ENCODE measurements around the gene RSPH1. TPM values are rescaled to one million over a fixed set of nuclear protein-coding genes. Genes with fewer than 3 reads are reported as not detected.

Gene RSPH1
- total and polyA plus RNA-seq, 2 of the 8 experiments (the other 6 are each of a cell fraction or from before 2014, with no cell fraction given) = 0.24 TPM; not detected in 1

DNA sequence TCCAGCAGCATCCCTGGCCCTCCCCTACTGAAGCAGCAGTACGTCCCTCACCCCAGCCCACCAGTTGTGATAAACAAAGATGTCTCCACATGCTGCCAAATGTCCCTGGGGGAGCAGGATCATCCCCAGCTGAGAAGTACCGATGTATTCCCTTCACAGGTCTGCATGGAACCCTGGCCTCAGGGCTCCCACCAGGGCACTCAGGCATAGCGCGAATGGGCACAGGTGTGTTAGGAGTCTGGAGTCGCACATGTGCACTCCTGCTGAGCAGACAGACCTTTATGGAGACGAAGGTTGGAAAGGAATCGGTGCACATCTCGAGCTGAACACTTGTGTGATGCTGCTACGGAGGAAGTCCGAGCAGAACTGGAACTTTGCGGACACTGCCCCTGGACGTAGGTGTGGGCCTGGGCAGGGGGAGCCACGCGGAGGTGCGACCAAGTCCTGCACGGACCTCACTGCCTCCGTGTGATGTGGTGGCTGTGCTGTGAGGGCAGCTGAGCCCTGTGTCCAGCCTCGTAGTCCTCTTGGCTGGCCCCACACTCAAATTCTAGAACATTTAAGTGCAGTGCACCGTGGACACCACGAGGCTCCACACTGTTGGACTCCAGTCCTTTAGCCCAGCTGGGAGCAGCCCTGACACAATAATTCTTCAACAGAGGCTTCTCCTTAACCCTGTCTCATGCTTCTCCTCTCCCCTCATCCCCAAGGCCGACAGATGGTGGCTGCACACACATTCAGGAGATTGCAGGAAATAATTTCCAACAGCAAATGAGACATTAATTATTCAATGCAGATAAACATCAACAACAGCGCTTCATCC is 43.4 kb downstream of the RSPH1 start (continued):
- TF ChIP-seq, protein P1, sequence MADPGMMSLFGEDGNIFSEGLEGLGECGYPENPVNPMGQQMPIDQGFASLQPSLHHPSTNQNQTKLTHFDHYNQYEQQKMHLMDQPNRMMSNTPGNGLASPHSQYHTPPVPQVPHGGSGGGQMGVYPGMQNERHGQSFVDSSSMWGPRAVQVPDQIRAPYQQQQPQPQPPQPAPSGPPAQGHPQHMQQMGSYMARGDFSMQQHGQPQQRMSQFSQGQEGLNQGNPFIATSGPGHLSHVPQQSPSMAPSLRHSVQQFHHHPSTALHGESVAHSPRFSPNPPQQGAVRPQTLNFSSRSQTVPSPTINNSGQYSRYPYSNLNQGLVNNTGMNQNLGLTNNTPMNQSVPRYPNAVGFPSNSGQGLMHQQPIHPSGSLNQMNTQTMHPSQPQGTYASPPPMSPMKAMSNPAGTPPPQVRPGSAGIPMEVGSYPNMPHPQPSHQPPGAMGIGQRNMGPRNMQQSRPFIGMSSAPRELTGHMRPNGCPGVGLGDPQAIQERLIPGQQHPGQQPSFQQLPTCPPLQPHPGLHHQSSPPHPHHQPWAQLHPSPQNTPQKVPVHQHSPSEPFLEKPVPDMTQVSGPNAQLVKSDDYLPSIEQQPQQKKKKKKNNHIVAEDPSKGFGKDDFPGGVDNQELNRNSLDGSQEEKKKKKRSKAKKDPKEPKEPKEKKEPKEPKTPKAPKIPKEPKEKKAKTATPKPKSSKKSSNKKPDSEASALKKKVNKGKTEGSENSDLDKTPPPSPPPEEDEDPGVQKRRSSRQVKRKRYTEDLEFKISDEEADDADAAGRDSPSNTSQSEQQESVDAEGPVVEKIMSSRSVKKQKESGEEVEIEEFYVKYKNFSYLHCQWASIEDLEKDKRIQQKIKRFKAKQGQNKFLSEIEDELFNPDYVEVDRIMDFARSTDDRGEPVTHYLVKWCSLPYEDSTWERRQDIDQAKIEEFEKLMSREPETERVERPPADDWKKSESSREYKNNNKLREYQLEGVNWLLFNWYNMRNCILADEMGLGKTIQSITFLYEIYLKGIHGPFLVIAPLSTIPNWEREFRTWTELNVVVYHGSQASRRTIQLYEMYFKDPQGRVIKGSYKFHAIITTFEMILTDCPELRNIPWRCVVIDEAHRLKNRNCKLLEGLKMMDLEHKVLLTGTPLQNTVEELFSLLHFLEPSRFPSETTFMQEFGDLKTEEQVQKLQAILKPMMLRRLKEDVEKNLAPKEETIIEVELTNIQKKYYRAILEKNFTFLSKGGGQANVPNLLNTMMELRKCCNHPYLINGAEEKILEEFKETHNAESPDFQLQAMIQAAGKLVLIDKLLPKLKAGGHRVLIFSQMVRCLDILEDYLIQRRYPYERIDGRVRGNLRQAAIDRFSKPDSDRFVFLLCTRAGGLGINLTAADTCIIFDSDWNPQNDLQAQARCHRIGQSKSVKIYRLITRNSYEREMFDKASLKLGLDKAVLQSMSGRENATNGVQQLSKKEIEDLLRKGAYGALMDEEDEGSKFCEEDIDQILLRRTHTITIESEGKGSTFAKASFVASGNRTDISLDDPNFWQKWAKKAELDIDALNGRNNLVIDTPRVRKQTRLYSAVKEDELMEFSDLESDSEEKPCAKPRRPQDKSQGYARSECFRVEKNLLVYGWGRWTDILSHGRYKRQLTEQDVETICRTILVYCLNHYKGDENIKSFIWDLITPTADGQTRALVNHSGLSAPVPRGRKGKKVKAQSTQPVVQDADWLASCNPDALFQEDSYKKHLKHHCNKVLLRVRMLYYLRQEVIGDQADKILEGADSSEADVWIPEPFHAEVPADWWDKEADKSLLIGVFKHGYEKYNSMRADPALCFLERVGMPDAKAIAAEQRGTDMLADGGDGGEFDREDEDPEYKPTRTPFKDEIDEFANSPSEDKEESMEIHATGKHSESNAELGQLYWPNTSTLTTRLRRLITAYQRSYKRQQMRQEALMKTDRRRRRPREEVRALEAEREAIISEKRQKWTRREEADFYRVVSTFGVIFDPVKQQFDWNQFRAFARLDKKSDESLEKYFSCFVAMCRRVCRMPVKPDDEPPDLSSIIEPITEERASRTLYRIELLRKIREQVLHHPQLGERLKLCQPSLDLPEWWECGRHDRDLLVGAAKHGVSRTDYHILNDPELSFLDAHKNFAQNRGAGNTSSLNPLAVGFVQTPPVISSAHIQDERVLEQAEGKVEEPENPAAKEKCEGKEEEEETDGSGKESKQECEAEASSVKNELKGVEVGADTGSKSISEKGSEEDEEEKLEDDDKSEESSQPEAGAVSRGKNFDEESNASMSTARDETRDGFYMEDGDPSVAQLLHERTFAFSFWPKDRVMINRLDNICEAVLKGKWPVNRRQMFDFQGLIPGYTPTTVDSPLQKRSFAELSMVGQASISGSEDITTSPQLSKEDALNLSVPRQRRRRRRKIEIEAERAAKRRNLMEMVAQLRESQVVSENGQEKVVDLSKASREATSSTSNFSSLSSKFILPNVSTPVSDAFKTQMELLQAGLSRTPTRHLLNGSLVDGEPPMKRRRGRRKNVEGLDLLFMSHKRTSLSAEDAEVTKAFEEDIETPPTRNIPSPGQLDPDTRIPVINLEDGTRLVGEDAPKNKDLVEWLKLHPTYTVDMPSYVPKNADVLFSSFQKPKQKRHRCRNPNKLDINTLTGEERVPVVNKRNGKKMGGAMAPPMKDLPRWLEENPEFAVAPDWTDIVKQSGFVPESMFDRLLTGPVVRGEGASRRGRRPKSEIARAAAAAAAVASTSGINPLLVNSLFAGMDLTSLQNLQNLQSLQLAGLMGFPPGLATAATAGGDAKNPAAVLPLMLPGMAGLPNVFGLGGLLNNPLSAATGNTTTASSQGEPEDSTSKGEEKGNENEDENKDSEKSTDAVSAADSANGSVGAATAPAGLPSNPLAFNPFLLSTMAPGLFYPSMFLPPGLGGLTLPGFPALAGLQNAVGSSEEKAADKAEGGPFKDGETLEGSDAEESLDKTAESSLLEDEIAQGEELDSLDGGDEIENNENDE (IDR thresholded peaks at IDR 0.05; ENCODE audit: insufficient replicate concordance, low read length) = no peak
- TF ChIP-seq SP1 (IDR thresholded peaks at IDR 0.05; ENCODE audit: low read depth, low read length) (no peak), FOSL1 (IDR thresholded peaks at IDR 0.05; ENCODE audit: insufficient read depth, low read depth, low read length) (no peak), BCL11A (IDR thresholded peaks at IDR 0.05; ENCODE audit: low read depth in 2 of 2, low read length in 2 of 2) (no peak), RFX5 (IDR thresholded peaks at IDR 0.05; ENCODE audit: borderline replicate concordance, low read depth, low read length) (no peak)
- TF ChIP-seq, protein P2, sequence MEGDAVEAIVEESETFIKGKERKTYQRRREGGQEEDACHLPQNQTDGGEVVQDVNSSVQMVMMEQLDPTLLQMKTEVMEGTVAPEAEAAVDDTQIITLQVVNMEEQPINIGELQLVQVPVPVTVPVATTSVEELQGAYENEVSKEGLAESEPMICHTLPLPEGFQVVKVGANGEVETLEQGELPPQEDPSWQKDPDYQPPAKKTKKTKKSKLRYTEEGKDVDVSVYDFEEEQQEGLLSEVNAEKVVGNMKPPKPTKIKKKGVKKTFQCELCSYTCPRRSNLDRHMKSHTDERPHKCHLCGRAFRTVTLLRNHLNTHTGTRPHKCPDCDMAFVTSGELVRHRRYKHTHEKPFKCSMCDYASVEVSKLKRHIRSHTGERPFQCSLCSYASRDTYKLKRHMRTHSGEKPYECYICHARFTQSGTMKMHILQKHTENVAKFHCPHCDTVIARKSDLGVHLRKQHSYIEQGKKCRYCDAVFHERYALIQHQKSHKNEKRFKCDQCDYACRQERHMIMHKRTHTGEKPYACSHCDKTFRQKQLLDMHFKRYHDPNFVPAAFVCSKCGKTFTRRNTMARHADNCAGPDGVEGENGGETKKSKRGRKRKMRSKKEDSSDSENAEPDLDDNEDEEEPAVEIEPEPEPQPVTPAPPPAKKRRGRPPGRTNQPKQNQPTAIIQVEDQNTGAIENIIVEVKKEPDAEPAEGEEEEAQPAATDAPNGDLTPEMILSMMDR (IDR thresholded peaks at IDR 0.05; ENCODE audit: control extremely low read depth in 1 of 3, insufficient read depth in 1 of 3, low read depth in 1 of 3, low read length in 3 of 3) = no peak

All from H1 (cell line).